Measurements from ENCODE around the gene PGP. TPM values are rescaled to one million over a fixed set of nuclear protein-coding genes. Genes with fewer than 3 reads are reported as not detected.

The PGP gene
- total RNA-seq, 1 donor from 2014 or later: 15.7 TPM

DNA sequence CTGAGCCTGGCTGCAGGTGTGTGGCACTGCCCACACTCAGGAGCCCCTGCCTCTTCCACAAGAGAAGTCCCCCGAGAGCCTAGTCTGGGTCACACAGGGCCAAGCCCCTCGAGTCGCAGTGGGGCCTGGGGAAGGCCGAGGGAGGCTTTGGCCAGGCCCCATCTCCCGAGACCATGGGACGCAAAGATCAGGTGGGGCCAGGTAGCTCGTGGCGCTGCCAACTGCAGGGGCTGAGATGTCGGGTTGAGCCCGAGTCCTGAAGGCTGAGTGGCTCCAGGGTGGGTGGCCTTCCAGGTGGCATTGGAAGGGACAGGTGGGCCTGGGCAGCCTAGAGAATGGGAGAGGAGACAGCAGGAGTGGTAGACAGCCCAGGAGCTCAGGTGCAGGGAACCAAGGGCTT is 52.7 kb downstream of the PGP start:
- no peaks in the 10 kb centered on the region for H3K27me3 ChIP-seq (ENCODE audit: control insufficient read depth, insufficient read depth, low read length)
- H3K36me3 ChIP-seq (ENCODE audit: control insufficient read depth, insufficient read depth, low read length): peaks cover 2% of the 10 kb centered on the region
- TF ChIP-seq, protein P1, sequence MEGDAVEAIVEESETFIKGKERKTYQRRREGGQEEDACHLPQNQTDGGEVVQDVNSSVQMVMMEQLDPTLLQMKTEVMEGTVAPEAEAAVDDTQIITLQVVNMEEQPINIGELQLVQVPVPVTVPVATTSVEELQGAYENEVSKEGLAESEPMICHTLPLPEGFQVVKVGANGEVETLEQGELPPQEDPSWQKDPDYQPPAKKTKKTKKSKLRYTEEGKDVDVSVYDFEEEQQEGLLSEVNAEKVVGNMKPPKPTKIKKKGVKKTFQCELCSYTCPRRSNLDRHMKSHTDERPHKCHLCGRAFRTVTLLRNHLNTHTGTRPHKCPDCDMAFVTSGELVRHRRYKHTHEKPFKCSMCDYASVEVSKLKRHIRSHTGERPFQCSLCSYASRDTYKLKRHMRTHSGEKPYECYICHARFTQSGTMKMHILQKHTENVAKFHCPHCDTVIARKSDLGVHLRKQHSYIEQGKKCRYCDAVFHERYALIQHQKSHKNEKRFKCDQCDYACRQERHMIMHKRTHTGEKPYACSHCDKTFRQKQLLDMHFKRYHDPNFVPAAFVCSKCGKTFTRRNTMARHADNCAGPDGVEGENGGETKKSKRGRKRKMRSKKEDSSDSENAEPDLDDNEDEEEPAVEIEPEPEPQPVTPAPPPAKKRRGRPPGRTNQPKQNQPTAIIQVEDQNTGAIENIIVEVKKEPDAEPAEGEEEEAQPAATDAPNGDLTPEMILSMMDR (IDR thresholded peaks at IDR 0.05; ENCODE audit: insufficient read depth, low read length, poor library complexity, severe bottlenecking): no peak
- no peak for DNase-seq (ENCODE audit: low read depth)
- H3K4me3 ChIP-seq (ENCODE audit: low read depth, low read length): no peak overlapping the region

Other genes starting within 250 kb of the PGP start
- not detected in 2 replicates for gene RNF151, start 248.0 kb downstream of the PGP start, total RNA-seq
- gene TBL3, start 242.8 kb downstream of the PGP start, total RNA-seq: 53.5 and 70.3 TPM in 2 replicates
- gene NOXO1, start 233.4 kb downstream of the PGP start, total RNA-seq: 0.96 TPM in 1 of 2 replicates, not detected in the other
- gene GFER, start 230.6 kb downstream of the PGP start, total RNA-seq: 30.2 and 32.7 TPM in 2 replicates
- gene SYNGR3, start 224.9 kb downstream of the PGP start, total RNA-seq: 11.3 and 20.1 TPM in 2 replicates
- 48.1 and 57.7 TPM in 2 replicates for gene ZNF598, start 205.0 kb downstream of the PGP start, total RNA-seq
- gene NPW, start 195.1 kb downstream of the PGP start, total RNA-seq: not detected in 2 replicates
- gene NHERF2, start 187.9 kb downstream of the PGP start, total RNA-seq: 27.5 and 46.3 TPM in 2 replicates
- gene NTHL1, start 167.0 kb downstream of the PGP start, total RNA-seq: 39.3 and 44.1 TPM in 2 replicates
- 67.9 and 104 TPM in 2 replicates for gene TSC2, start 166.9 kb downstream of the PGP start, total RNA-seq
- gene PKD1, start 78.9 kb downstream of the PGP start, total RNA-seq: 85.6 and 102 TPM in 2 replicates
- gene RAB26, start 66.2 kb downstream of the PGP start, total RNA-seq: 0.54 and 0.68 TPM in 2 replicates
- 82.7 and 83.9 TPM in 2 replicates for gene TRAF7, start 59.1 kb downstream of the PGP start, total RNA-seq
- gene CASKIN1, start 18.2 kb downstream of the PGP start, total RNA-seq: 0.07 and 0.08 TPM in 2 replicates
- gene MLST8, start 9.4 kb downstream of the PGP start, total RNA-seq: 77.2 and 102 TPM in 2 replicates
- gene BRICD5, start 4.0 kb downstream of the PGP start, total RNA-seq: 2.0 and 4.2 TPM in 2 replicates
- gene E4F1, start 8.8 kb upstream of the PGP start, total RNA-seq: 28.6 and 36.9 TPM in 2 replicates
- 0.21 and 2.3 TPM in 2 replicates for gene DNASE1L2, start 21.6 kb upstream of the PGP start, total RNA-seq
- gene ECI1, start 36.7 kb upstream of the PGP start, total RNA-seq: 81.7 and 86.7 TPM in 2 replicates
- 243 and 268 TPM in 2 replicates for gene RNPS1, start 53.3 kb upstream of the PGP start, total RNA-seq
- gene ABCA3, start 125.9 kb upstream of the PGP start, total RNA-seq: 32.1 and 36.3 TPM in 2 replicates
- 7.4 and 8.6 TPM in 2 replicates for gene CCNF, start 214.6 kb upstream of the PGP start, total RNA-seq
- 12.0 and 14.2 TPM in 2 replicates for gene TEDC2, start 245.3 kb upstream of the PGP start, total RNA-seq